ENCODE measurements around the gene SLC16A10.
A peak's percentile ranks its signal among the peaks of the same experiment; 100 is the strongest.
"Not testable (repeated sequence)": the region's sequence is repeated elsewhere in the genome, so short reads cannot be mapped to it uniquely, and the experiment has no call there.

The SLC16A10 gene

GRCh38 chr6:111221804-111222203 is 134.5 kb downstream of the SLC16A10 start:
- DNase-seq, result no peak

- no peak for DNase-seq
Observed at GRCh38 chr6:111222341-111222740, 135.0 kb downstream of the SLC16A10 start.

- no peak for DNase-seq
Observed at GRCh38 chr6:111228094-111228493, 140.8 kb downstream of the SLC16A10 start.

GRCh38 chr6:111230351-111231089 is 143.2 kb downstream of the SLC16A10 start:
- no peak for DNase-seq

GRCh38 chr6:111231090-111231459 is 143.8 kb downstream of the SLC16A10 start:
- no peak for DNase-seq

- no peak for DNase-seq
Observed at GRCh38 chr6:111237852-111238251, 150.5 kb downstream of the SLC16A10 start.

GRCh38 chr6:111238464-111239119 is 151.3 kb downstream of the SLC16A10 start:
- DNase-seq, result no peak

GRCh38 chr6:111239461-111239860 is 152.2 kb downstream of the SLC16A10 start:
- no peak for DNase-seq

GRCh38 chr6:111242452-111242851 is 155.1 kb downstream of the SLC16A10 start:
- no peak for DNase-seq

GRCh38 chr6:111243095-111243494 is 155.8 kb downstream of the SLC16A10 start:
- DNase-seq, result no peak

- no peak for DNase-seq
Observed at GRCh38 chr6:111248789-111249188, 161.5 kb downstream of the SLC16A10 start.

- DNase-seq, result no peak
Observed at GRCh38 chr6:111250791-111251354, 163.6 kb downstream of the SLC16A10 start.

GRCh38 chr6:111252726-111253125 is 165.4 kb downstream of the SLC16A10 start:
- DNase-seq, result no peak

GRCh38 chr6:111254004-111254778 is 166.9 kb downstream of the SLC16A10 start:
- DNase-seq, result no peak

GRCh38 chr6:111254779-111255166 is 167.5 kb downstream of the SLC16A10 start:
- DNase-seq, result no peak

GRCh38 chr6:111255838-111256237 is 168.5 kb downstream of the SLC16A10 start:
- DNase-seq, result not testable (repeated sequence)

- no peak for DNase-seq
Observed at GRCh38 chr6:111256646-111257045, 169.3 kb downstream of the SLC16A10 start.

GRCh38 chr6:111258010-111258409 is 170.7 kb downstream of the SLC16A10 start:
- DNase-seq, result no peak

GRCh38 chr6:111258615-111259088 is 171.3 kb downstream of the SLC16A10 start:
- no peak for DNase-seq

GRCh38 chr6:111259089-111259831 is 172.0 kb downstream of the SLC16A10 start:
- peak; percentile 93 for DNase-seq

GRCh38 chr6:111260570-111261298 is 173.4 kb downstream of the SLC16A10 start:
- DNase-seq, result no peak

- DNase-seq, result no peak
Observed at GRCh38 chr6:111263837-111264236, 176.5 kb downstream of the SLC16A10 start.
